IPS-NIHi7 (cell line): Measurements from ENCODE around the gene AOX1.
"Not testable (repeated sequence)": the region's sequence is repeated elsewhere in the genome, so short reads cannot be mapped to it uniquely, and the experiment has no call there.

Source experiments
- DNase-seq: peaks from one replicate; pipeline ENCODE4 v3.0.0; 2012; ENCODE audit warnings: mixed read lengths; ENCODE audit errors: extremely low spot score

AOX1 gene

DNA sequence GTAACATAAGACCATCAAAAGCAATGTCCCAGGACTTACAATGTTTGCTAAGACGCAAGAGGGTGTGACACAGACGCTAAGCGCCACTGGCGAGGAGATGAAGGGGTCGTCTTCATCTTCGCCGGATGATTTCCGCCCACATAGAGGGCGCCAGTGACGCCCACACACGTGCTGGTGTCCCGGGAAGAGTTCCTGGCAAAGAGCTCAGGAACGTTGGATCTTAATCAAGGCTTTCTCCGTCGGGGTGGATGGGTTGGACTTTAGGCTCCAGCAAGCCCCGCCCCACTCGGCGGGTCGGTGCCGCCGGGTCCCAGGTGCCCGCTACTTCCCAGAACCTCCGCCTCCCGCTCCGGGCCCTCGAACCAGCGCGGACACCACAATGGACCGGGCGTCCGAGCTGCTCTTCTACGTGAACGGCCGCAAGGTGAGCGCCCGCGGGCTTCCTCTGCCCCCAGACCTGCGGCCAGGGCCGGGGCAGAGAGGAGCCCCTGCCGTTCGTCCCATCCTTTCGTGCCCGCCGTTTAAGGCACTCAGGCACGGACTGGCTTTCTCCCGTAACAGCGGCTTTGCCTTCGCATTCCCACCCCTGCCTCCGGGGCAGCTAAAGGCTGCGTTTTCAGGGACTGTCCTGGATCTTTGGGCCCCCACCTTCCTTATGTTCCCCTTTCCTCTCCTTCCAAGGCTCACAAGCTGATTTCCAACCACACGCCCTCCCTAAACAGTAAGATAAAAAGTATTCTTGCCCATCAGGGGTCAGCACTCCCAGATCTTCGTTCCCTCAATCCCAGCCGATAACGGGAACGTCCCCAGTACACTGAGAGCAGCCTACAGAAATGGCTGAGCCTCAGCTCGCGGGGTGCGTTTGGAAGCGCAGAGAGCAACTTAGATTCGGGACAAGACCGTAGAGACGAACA lies at the start of gene AOX1:
Gene AOX1 (plus strand): TSS at position 285 of the 914 bp plus-strand sequence. CDS start 95 bp downstream, at position 380.
- peak; percentile 85 for DNase-seq

DNA sequence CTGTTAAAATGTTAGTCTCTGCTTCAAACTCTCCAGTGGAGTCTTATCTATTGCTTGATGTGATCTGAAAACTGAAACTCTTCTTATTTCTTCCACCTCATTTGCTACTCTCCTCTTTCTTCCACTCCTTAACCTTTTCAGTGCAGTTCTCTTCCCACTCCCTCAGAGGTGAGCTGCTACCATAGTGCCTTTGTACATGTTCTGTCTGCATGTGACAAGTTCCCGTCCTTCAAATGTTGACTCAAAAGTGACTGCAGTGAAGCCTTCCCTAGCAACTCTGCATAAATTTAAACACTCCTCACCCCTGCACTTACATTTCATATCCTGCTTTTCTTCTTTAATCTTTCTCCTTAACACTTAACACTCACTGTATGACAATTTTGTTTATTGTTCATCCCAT lies 47.7 kb upstream of the AOX1 start:
- no peak for DNase-seq

DNA sequence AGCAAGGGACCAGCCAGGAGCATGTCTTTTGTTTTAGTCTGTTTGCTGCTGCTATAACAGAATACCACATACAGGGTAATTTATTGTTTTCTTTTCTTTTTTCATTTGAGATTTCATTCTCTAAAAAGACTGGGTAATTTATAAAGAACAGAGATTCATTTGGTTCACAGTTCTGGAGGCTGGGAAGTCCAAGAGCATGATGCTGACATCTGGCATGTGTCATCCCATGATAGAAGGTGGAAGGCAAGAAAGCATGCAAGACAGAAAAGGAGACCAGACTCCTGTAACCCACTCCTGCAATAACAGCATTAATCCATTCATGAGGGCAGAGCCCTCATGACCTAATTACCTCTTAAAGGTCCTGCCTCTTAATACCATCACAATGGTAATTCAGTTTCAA lies 45.0 kb upstream of the AOX1 start:
- no peak for DNase-seq

DNA sequence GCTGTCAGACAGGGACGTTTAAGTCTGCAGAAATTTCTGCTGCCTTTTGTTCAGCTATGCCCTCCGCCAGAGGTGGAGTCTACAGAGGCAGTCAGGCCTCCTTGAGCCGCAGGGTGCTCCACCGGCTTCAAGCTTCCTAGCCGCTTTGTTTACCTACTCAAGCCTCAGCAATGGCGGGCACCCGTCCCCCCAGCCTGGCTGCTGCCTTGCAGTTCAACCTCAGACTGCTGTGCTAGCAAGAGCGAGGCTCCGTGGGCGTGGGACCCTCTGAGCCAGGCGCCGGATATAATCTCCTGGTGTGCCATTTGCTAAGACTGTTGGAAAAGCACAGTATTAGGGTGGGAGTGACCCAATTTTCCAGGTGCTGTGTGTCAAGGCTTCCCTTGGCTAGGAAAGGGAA lies 19.2 kb upstream of the AOX1 start:
- DNase-seq: not testable (repeated sequence)

DNA sequence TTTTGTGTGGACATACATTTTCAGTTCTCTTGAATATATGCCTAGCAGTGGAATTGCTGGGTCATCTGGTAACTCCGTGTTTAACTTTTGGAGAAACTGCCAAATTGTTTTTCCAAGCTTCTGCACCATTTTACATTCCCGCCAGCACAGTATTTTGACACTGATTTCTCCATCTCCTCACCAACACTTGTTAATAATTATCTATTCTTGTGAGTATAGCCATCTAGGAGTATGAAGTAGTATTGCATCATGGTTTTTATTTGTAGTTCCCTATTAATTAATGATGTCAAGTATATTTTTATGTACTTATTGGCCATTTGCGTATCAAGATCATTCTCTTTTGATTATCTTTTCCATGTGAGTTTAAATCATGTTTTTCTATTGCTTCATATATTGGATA lies 17.9 kb upstream of the AOX1 start:
- DNase-seq: no peak

DNA sequence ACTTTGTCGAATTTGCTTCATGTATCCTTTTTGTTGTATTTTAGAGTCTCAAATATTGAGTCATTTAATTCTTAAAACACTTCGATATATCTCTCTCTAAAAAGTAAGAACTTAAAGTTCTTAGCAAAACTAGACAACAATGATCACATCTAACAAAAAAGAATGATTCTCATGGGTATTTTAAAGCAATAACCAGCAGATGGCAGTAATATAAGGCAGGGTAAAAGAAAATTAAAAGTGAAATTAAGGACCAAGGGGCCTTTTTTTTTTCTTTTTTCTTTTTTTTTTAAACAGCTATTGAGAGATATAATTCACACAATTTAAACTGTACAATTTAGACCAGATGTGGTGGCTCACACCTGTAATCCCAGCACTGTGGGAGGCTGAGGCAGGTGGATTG lies 9.9 kb upstream of the AOX1 start:
- no peak for DNase-seq

DNA sequence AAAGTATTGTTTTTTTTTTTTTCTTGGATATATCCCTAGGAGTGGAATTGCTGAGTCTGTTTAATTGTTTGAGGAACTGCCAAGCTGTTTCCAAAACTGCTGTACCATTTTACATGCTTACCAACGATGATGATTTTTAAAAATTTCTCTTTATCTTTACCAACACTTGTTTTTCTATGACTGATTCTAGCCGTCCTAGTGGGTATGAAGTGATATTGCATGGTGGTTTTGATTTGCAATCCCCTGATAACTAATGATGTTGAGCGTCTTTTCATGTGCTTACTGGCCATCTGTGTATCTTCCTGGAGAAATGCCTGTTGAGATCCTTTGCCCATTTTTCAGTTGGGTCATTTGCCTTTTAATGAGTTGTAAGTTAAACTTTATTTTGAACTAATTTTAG lies 8.8 kb upstream of the AOX1 start:
- DNase-seq: no peak

DNA sequence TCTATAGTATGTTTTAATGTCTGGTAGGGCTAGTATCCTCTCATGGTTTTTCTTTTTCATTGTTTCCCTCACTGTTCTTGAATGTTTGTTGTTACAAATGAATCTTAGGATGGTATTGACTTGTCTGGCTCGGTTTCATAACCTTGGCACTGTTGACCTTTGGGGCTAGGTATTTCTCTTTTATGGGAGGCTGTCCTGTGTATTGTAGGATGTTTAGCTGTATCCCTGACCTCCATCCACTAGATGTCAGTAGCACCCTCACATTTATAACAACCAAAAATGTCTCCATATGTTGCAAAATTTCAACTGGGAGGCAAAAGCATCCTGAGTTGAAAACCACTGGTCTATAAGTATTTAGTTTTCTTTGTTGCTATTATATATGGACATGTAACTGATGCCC lies 7.0 kb upstream of the AOX1 start:
- no peak for DNase-seq

DNA sequence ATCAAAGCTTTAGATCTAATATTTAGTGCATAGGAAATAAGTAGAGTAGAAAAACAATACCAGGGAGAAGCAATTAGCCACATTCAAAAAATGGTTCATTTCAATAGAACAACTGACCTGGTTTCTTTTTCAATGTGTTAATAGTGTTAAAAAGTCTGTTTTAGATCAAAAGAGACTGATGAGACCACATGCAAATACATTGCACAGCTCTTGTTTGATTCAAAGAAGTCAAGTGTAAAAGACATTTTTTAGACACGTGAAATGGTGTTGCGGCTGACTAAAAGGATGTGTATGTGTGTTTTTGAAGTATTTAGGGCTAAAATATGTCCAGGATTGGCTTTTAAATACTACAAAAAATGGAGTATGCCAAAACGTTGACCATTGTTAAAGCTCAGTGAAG lies 1.2 kb upstream of the AOX1 start:
- DNase-seq: no peak

DNA sequence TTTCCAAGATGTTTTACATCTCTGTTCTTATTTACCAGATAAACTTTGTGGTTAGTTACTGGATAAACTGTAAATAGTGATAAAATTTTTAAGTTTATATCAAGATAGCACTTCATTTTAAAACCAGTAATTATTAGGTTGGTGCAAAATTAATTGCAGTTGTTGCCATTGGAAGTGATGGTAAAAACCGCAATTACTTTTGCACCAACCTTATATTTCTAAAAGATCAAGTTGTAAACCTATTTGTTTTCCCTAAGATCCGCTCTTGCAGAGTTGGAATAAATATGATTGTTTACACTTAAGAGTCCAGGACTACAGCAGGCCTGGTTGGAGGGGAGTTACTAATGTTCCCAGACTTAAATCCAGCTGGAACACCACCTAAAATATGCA lies 479 bp upstream of the AOX1 start:
- no peak for DNase-seq

DNA sequence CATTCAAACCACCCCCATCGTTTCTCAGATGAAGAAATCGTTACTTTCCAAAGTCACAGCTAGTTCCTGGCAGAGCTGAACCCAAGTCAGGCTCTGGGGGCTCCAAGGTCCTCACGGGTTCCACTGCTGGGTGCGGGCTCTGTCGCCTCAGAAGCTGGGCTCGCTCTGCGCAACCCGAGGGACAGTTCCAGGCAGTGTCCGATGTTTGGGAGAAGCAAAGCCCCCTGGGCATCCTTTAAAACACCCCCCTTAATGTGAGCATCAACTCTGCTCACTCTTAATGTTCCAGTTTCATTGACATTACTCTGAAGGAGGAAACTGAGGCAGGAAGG lies 796 bp downstream of the AOX1 start:
- DNase-seq: no peak

DNA sequence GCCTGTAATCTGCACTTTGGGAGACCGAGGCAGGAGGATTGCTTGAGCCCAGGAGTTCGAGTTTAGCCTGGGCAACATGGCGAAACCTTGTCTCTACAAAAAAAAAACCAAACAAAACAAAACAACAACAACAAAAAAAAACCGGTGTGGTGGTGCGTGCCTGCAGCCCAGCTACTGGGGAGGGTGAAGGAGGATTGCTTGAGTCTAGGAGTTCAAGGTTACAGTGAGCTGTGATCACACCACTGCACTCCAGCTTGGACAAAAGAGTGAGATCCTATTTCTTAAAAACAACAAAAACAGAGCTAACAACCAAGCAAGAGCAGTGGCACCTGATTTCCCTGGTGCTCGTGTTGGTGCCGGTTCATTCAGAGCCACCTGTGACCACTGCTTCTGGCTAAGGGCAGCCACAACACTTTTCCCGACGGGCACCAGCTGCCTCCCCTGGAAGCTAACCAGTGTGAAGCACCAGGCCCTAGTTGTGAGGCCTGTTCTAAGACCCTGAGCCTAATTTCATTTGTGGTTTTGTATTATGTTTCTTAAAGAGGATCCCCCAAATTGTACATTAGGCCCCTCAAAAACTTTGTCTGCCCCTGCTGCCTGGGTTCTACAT lies 1.3 kb downstream of the AOX1 start:
- no peak for DNase-seq

DNA sequence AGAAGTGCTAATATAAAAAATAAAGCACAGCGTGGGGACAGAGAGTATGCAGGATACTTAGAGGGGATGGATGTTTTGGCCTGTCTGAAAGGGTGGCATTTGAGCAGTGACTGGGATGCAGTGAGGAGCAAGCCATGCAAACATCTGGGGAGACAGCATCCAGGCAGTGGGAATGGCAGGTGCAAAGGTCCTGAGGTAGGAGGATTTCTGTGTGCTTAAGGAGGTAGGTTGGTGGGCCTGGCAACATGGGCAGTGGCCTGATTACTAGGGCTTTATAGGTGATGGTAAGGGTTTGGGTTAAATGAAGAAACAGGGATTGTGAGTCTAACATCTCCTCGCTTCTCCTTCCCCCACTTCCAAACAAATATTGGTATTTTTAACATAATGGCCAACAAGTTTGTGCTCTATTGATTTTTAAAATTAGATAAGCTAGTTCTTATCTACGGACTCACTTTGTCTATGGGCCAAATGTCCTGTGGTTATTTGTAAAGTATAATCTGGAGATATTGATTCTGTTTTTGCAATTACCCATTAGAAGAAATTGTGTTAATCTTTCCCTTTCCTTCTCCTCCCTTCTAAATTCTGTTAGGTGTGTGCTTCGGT lies 2.4 kb downstream of the AOX1 start:
- no peak for DNase-seq

DNA sequence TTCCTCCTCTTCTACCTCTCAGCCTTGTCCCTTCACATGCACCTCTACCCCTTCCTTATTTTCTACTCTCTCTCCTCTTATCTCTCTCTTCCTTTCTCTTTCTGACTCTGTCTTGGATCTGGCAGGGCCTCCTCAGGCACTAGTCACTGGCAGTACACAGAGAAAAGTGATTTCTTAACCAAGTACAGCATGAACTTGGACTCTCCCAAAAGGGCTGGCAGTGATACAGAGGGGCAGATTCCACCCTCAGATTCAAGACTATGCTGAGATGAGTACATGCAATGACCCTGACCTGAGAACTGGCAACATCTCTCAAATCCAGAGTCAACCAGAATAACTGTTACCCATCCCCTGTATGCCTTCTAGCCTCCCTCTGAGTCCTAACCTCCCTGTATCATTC lies 4.3 kb downstream of the AOX1 start:
- DNase-seq: no peak

DNA sequence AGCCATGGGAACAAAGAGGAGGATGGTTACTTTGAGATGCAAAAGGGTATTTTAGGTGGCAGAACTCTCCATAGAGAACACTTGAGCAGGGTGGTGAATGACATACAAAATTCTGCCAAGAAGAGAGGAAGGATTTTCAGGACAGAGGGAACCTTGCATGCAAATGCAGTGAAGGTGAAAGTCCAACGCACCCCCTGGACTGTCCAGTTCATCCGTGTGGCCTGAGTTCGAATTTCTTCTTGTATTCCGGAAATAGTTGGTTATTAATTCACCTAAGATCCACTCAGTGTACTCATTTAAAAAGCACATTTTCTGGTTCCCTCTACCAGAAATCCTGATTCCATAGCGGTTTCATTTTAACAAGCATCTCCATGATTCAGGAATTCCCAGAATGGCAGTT lies 5.5 kb downstream of the AOX1 start:
- DNase-seq: no peak

DNA sequence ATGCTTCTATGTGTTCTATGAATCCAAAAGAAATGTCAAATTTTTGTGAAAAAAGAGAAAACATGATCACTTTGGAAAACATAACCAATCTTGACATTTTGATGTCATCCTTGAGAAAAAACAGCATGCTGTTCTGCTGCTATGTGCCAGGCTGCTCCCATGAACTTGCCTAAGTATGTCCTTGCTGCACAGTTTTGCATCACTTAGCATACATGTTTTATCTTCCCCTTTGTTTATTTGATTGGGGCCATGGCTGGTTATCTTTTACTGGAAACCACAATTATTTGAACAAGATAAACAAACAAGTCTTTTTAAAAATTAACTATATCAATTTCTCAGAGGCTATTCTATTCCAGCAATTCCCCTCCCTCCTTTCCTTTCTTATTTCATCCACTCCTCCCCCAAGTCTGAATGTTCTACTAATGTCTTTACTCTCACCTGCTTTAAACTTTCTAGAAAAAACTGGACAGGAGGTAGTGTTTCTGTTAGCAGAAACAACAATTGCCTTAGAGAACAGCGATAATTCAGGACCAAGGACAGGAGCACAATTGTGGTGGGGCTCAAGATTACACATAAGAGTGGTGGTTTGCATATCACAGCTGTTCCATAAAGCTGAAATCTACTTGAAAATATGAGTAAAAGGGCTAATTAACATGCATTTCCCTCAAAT lies 6.7 kb downstream of the AOX1 start:
- peak; percentile 18 for DNase-seq

DNA sequence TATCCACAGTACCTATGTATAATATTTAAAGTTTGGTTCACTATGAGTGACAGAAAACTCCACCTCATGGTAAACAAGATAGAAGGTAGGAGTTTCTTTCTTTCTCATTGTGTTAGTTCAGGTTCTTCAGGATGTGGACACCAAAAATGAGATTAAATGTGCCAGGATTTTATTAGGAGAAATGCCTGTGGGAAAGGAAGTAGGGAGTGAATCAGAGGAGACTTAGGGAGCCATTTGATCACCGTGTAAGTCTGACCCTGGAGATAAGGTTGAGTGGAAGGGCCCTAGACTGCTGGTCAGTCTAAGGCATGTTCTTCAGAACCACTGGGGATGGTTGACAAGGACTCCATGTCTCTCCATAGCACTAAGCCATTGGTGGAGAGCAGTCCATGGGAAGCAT lies 8.1 kb downstream of the AOX1 start:
- DNase-seq: no peak

DNA sequence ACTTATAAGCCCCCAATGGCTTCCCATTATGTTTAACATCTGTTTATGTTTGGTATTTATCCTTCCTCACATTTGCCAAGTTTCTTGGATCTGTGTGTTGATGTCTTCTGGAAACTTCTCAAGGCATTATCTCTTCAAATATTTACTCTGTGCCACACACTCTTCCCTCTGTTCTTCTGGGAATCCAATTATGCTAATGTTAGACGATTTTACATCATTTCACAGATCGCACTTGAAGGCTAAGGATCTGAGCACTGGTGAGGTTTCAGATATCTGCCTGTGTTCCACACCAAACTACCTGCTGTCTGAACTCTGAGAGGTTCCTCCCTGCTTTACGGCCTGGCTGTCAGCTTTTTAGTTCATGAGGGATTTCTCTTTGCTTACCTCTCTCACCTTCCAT lies 10.1 kb downstream of the AOX1 start:
- no peak for DNase-seq

DNA sequence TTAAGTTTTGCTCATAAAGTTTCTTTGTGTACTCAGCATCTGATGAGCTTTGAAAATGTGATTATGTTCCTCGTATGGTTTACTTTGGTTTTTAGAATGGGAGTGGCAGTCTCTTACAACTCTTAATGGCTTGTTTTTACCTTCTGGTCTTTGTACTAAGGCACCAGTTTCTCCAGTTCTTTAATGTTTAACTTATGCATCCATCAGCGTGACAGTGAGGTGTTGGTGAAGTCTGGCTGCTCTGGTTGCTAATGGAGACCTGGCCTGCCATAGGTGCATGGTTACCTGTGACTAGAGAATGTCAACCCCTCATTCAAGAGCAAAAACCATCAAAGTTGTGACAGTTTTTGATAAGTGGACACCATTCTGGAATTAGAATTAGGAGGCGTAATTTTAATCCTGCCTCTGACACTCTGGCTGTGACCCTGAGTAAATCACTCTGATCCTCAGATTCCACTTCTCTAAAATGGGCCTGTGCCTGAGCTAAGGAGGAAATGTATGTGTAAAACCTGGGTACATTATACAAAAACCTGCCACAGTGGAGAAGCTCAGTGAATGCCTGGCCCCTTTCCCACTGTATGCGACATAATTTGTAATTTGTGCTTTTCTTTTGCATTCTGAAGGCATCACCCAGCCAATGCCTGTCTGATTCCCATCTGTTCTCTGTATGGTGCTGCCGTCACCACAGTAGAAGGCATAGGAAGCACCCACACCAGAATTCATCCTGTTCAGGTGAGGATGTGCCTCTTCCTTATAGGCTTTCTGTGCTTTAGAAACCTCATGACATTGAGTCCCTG lies 11.2 kb downstream of the AOX1 start:
- no peak for DNase-seq

DNA sequence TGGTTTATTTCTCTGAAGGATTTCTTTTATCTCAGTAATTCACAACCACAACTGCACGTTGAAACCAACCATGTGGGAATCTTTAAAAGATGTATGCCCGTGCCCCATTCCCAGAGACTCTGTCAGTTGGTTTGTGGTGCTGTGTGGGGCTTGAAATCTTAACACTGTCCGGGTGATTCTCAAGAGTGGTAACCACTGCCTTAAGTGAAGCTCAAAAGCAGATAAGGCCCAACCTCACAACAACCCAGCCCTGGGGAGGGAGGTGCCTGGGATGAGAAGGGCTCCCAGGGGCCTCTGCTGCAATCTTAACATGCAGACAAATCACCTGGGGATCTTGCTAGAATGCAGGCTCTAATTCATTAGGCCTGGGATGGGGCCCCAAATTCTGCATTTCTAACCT lies 13.4 kb downstream of the AOX1 start:
- no peak for DNase-seq

DNA sequence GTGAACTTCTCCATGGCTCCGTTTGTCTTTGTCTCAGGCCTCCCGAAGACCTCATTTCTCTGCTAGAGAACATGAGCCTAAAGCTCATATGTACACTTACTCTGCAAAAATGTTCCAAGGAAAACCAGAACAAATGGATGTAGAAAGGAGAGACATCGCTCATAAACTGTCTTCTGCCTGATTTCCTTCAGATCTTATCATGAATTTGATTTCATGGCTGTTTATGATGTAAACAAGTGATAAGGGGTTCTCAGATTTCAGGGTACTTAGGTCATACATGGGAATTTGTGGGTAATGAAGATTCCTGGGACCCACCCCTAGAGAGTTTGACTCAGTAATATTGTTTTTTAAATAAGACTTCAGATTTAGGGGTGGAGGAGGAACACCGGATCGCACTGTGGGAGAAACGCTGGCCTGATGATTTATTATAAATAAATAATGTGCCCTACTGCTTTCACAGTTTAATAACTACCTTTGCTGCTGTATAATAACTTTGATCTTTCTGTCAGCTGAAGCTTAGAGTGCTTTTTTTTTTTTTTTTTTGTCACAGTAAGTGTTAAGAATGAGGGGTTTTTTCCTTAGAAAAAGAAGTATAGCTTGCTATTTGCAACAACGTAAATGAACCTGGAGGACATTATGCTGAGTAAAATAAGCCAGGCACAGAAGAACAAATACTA lies 14.9 kb downstream of the AOX1 start:
- no peak for DNase-seq
